Endothelial cell of umbilical vein (primary cell): Measurements from ENCODE around the gene ATP6V1F. TPM values are rescaled to one million over a fixed set of nuclear protein-coding genes. Genes with fewer than 3 reads are reported as not detected.

Experiments used
- BruUV-seq: library from RNA; stranded (reverse); fragments of 400-500 nt; replicated peaks from 2 replicates; lab custom pipeline; 2021; lab: Mats Ljungman, UMichigan
- CTCF ChIA-PET: fragments of 300-600, 350-600 bp; sonication (Branson Sonifier 250); formaldehyde crosslinking; loops from one replicate; lab custom pipeline; 2021; ENCODE audit warnings: antibody characterized with exemption, inconsistent platforms; lab: Charles Lee
- POLR2A ChIA-PET: fragments of 300-600, 350-600 bp; sonication (Branson Sonifier 250); formaldehyde crosslinking; loops from one replicate; lab custom pipeline; 2021; ENCODE audit warnings: antibody characterized with exemption, inconsistent platforms; lab: Charles Lee
- DNase-seq: peaks from one replicate; pipeline ENCODE4 v3.0.0-alpha.2; 2011; ENCODE audit warnings: low read depth, low spot score
- FAIRE-seq: peaks from 2 replicates; lab custom pipeline; 2011; peaks lifted over from hg19 to GRCh38; lab: Jason Lieb, UNC
- H2AFZ ChIP-seq: 2 replicates; pipeline ENCODE4 v1.6.0; 2012; ENCODE audit warnings: low read depth, low read length, control low read depth, inconsistent platforms
- H3K27ac ChIP-seq: 2 replicates; pipeline ENCODE4 v1.5.1; 2011; ENCODE audit warnings: low read depth, mild to moderate bottlenecking, control low read depth, low read length, moderate library complexity; ENCODE audit not compliant: insufficient read depth
- H3K27me3 ChIP-seq, 2 experiments: 2 replicates each; pipeline versions ENCODE4 v1.6.0 to v1.6.1; 2011; ENCODE audit warnings: low read length in 2 of 2, mixed read lengths in 1 of 2; ENCODE audit not compliant: control insufficient read depth in 2 of 2, insufficient read depth in 2 of 2
- H3K36me3 ChIP-seq, 2 experiments: 2 replicates in 1 of 2; 3 replicates in 1 of 2; pipeline ENCODE4 v1.5.1; 2011; ENCODE audit warnings: low read length in 2 of 2, mild to moderate bottlenecking in 1 of 2, moderate library complexity in 1 of 2; ENCODE audit not compliant: control insufficient read depth in 2 of 2, insufficient read depth in 2 of 2; ENCODE audit errors: extremely low read depth in 1 of 2
- H3K4me1 ChIP-seq: 3 replicates; pipeline ENCODE4 v1.5.1; 2011; ENCODE audit warnings: mild to moderate bottlenecking, low read length; ENCODE audit not compliant: control insufficient read depth, insufficient read depth; ENCODE audit errors: extremely low read depth
- H3K4me2 ChIP-seq: 2 replicates; pipeline ENCODE4 v1.6.1; 2011; ENCODE audit warnings: low read length, control low read depth, mixed read lengths; ENCODE audit not compliant: insufficient read depth
- H3K4me3 ChIP-seq, 3 experiments: fragments of 200-600 bp in 1 of 3; sonication (generic), shearing (Covaris generic) in 1 of 3; replicated peaks in 1 of 3; 2 replicates each; pipeline ENCODE4 v1.5.1; 2011 to 2016; ENCODE audit warnings: control low read depth in 3 of 3, low read length in 3 of 3, mild to moderate bottlenecking in 2 of 3, inconsistent platforms in 1 of 3, low read depth in 1 of 3, moderate library complexity in 1 of 3; ENCODE audit not compliant: insufficient read depth in 1 of 3
- H3K79me2 ChIP-seq: 2 replicates; pipeline ENCODE4 v1.6.0; 2012; ENCODE audit warnings: low read length, inconsistent platforms; ENCODE audit not compliant: control insufficient read depth, insufficient read depth
- H3K9ac ChIP-seq: replicated peaks from 2 replicates; pipeline ENCODE3; 2011; ENCODE audit warnings: low read length, control low read depth; ENCODE audit not compliant: insufficient read depth; ENCODE audit errors: extremely low read depth
- H3K9me1 ChIP-seq: replicated peaks from 3 replicates; pipeline ENCODE4 v1.6.0; 2011; ENCODE audit warnings: mild to moderate bottlenecking, low read length; ENCODE audit not compliant: control insufficient read depth, insufficient read depth; ENCODE audit errors: extremely low read depth
- H3K9me3 ChIP-seq: replicated peaks from 2 replicates; pipeline ENCODE4 v1.5.1; 2012; ENCODE audit warnings: low read length, inconsistent platforms; ENCODE audit not compliant: control insufficient read depth, insufficient read depth
- H4K20me1 ChIP-seq: replicated peaks from 2 replicates; pipeline ENCODE3; 2011; ENCODE audit warnings: mild to moderate bottlenecking, low read length; ENCODE audit not compliant: control insufficient read depth, insufficient read depth; ENCODE audit errors: extremely low read depth
- EZH2 ChIP-seq: IDR thresholded peaks from 2 replicates; pipeline ENCODE4 v1.6.1; 2012; ENCODE audit warnings: borderline replicate concordance, low read depth, mild to moderate bottlenecking, moderate library complexity, low read length, inconsistent platforms; ENCODE audit not compliant: severe bottlenecking
- FOS ChIP-seq: IDR thresholded peaks from 2 replicates; pipeline ENCODE4 v1.6.1; 2011; ENCODE audit warnings: mild to moderate bottlenecking, low read length, moderate library complexity, borderline replicate concordance; ENCODE audit not compliant: insufficient read depth
- GATA2 ChIP-seq: IDR thresholded peaks from 2 replicates; pipeline ENCODE4 v1.7.0; 2011; ENCODE audit warnings: low read depth, mild to moderate bottlenecking, moderate library complexity, mixed read lengths, low read length; ENCODE audit not compliant: insufficient read length, insufficient read depth
- JUN ChIP-seq: IDR thresholded peaks from 2 replicates; pipeline ENCODE4 v1.6.1; 2011; ENCODE audit warnings: borderline replicate concordance, low read depth; ENCODE audit not compliant: insufficient read length, insufficient read depth
- MYC ChIP-seq: IDR thresholded peaks from one replicate; pipeline ENCODE4 v1.6.1; 2011; ENCODE audit warnings: mild to moderate bottlenecking, low read depth, low read length
- POLR2A ChIP-seq: IDR thresholded peaks from 2 replicates; pipeline ENCODE4 v1.6.1; 2012; ENCODE audit warnings: low read depth, mild to moderate bottlenecking, control low read depth, low read length
- POLR2AphosphoS5 ChIP-seq: IDR thresholded peaks from 2 replicates; pipeline ENCODE4 v1.6.1; 2012; ENCODE audit warnings: low read depth, mild to moderate bottlenecking, control low read depth, low read length, moderate library complexity; ENCODE audit not compliant: insufficient read depth
- dilution Hi-C: fragments of 300-500 bp; cut with MboI; formaldehyde crosslinking; loops from one replicate; pipeline ENCODE4 v1.15.0; 2019; ENCODE audit warnings: low sequenced_read_pairs; ENCODE audit not compliant: extremely low pct_ligation_motif_present
- intact Hi-C: fragments of 100-400 bp; cut with micrococcal nuclease; formaldehyde crosslinking; loops from one replicate; pipeline ENCODE4 v1.10.0; 2022
- polyA plus RNA-seq, 4 experiments: library from polyadenylated mRNA; depleted of rRNA in 3 of 4; stranded (reverse) in 3 of 4; unstranded in 1 of 4; fragments of >200 nt; gene quantifications; 2 replicates each; pipeline versions ENCODE4 v1.2.1 to v1.2.3, GENCODE V29; 2011 to 2012; ENCODE audit warnings: missing spikeins in 1 of 4
- total RNA-seq: library from RNA; stranded (reverse); gene quantifications from 2 replicates; pipeline ENCODE4 v1.2.3, GENCODE V29; 2021
- TF ChIP-seq, protein P1 (sequence below): IDR thresholded peaks from 2 replicates; pipeline ENCODE4 v1.6.1; 2011; ENCODE audit not compliant: insufficient read depth, insufficient read length
- TF ChIP-seq, protein P2 (sequence below), 2 donors: IDR thresholded peaks; 1 replicate in 1 of 2; 2 replicates in 1 of 2; pipeline ENCODE4 v1.5.1; 2011; ENCODE audit warnings: low read length in 2 of 2, mild to moderate bottlenecking in 2 of 2, moderate library complexity in 2 of 2, control low read depth in 1 of 2, inconsistent platforms in 1 of 2, low read depth in 1 of 2; ENCODE audit not compliant: insufficient read depth in 1 of 2; ENCODE audit errors: extremely low read depth in 1 of 2

The ATP6V1F gene
- total and polyA plus RNA-seq, 2 donors (not counting 3 experiments of a cell fraction or from before 2014, with no cell fraction given) = 156 to 360 TPM

DNA sequence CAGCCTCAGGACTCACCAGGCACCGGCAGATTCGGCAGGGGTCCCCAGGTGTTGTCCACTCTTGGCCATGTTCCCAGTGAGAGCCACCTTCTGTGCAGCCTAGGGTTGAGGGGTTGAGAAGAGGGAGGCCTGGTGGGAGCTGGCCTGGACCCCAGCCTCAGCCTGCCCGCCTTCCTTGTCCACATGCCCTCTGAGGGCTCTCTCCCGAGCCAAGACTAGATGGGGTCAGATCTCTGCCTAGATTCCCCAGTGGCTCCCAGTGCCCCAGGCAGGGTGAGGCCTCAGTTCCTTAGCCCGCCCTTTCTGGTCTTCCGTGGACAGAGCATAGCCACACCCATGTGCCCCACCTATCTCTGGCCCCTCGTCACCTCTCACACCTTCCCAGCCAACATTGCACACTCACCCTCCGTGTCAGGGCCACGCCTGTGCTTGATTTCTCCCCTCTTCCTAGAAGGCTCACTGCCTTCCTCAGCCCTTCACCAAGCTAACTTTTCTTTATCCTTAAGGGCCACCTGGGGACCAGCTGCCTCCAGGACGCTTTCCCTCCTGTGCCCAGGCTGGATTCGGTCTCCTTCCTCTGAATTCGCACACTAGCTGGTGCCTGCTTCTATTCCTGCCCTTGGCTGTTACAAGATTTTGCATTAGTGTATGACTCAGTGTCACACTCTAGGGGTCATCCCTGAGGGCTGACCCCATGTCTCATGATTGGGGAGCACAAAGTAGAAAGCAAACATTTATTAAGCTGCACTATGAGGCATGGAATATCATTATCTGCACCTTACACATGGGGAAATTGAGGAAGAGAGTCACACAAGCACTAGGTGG, 40.3 kb downstream of the ATP6V1F start:
- H3K27me3 ChIP-seq = peaks cover 6 to 11% of the 10 kb centered on the region in 2 experiments
- no TSS peak for BruUV-seq
- no peaks in the 10 kb centered on the region for H3K79me2 ChIP-seq
- TF ChIP-seq POLR2AphosphoS5 = no peak
- no peak for TF ChIP-seq EZH2
- no peak for TF ChIP-seq JUN
- TF ChIP-seq FOS = no peak
- TF ChIP-seq GATA2 = no peak
- TF ChIP-seq, protein P1, sequence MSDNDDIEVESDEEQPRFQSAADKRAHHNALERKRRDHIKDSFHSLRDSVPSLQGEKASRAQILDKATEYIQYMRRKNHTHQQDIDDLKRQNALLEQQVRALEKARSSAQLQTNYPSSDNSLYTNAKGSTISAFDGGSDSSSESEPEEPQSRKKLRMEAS = no peak
- TF ChIP-seq POLR2A = no peak
- TF ChIP-seq, protein P2, sequence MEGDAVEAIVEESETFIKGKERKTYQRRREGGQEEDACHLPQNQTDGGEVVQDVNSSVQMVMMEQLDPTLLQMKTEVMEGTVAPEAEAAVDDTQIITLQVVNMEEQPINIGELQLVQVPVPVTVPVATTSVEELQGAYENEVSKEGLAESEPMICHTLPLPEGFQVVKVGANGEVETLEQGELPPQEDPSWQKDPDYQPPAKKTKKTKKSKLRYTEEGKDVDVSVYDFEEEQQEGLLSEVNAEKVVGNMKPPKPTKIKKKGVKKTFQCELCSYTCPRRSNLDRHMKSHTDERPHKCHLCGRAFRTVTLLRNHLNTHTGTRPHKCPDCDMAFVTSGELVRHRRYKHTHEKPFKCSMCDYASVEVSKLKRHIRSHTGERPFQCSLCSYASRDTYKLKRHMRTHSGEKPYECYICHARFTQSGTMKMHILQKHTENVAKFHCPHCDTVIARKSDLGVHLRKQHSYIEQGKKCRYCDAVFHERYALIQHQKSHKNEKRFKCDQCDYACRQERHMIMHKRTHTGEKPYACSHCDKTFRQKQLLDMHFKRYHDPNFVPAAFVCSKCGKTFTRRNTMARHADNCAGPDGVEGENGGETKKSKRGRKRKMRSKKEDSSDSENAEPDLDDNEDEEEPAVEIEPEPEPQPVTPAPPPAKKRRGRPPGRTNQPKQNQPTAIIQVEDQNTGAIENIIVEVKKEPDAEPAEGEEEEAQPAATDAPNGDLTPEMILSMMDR (IDR thresholded peaks at IDR 0.05; ENCODE audit: extremely low read depth in 1 of 2, insufficient read depth in 1 of 2, low read depth in 1 of 2, low read length in 2 of 2) = no peak
- TF ChIP-seq MYC = no peak
- POLR2A ChIA-PET = no interaction called here
- no peak for FAIRE-seq
- H2AFZ ChIP-seq = no peak overlapping the region
- no peaks in the 10 kb centered on the region for H3K36me3 ChIP-seq
- dilution Hi-C loops = no loop called here
- CTCF ChIA-PET = interaction anchor here (1.0 to 2.6 kb wide), 5 partner anchors 44 to 307 kb away, joined by 3 to 47 read pairs (median 5); no protein-coding TSS in a partner anchor
- H3K27ac ChIP-seq = no peak overlapping the region
- H3K9me3 ChIP-seq = no peaks in the 10 kb centered on the region
- no peaks in the 10 kb centered on the region for H4K20me1 ChIP-seq
- no peak for DNase-seq
- intact Hi-C loops = no loop called here
- no peaks in the 10 kb centered on the region for H3K9me1 ChIP-seq
- H3K4me3 ChIP-seq = no peak overlapping the region
- no peak overlapping the region for H3K9ac ChIP-seq
- H3K4me1 ChIP-seq = no peaks in the 10 kb centered on the region
- H3K4me2 ChIP-seq = no peak overlapping the region
